Stomach (tissue), 4 donors: ENCODE measurements around the gene TXNIP.

Source experiments
- POLR2A ChIP-seq, 4 donors: fragments of 450-650 bp; IDR thresholded peaks; one replicate each; pipeline ENCODE4 v1.6.1; 2016; ENCODE audit warnings: antibody characterized with exemption in 4 of 4, control low read depth in 2 of 4, mild to moderate bottlenecking in 1 of 4, moderate library complexity in 1 of 4
- POLR2AphosphoS5 ChIP-seq, 3 donors: sonication (generic); formaldehyde crosslinking; IDR thresholded peaks; one replicate each; pipeline ENCODE4 v1.6.1; 2016; ENCODE audit warnings: antibody characterized with exemption in 3 of 3
- TF ChIP-seq, protein P1 (sequence below), 7 experiments: fragments of 450-650 bp in 4 of 7; fragments of 200-600 bp in 3 of 7; sonication (generic) in 3 of 7; IDR thresholded peaks; one replicate each; pipeline ENCODE4 v1.5.1; 2016 to 2019; ENCODE audit warnings: antibody characterized with exemption in 7 of 7, control low read depth in 2 of 7, mild to moderate bottlenecking in 1 of 7

DNA sequence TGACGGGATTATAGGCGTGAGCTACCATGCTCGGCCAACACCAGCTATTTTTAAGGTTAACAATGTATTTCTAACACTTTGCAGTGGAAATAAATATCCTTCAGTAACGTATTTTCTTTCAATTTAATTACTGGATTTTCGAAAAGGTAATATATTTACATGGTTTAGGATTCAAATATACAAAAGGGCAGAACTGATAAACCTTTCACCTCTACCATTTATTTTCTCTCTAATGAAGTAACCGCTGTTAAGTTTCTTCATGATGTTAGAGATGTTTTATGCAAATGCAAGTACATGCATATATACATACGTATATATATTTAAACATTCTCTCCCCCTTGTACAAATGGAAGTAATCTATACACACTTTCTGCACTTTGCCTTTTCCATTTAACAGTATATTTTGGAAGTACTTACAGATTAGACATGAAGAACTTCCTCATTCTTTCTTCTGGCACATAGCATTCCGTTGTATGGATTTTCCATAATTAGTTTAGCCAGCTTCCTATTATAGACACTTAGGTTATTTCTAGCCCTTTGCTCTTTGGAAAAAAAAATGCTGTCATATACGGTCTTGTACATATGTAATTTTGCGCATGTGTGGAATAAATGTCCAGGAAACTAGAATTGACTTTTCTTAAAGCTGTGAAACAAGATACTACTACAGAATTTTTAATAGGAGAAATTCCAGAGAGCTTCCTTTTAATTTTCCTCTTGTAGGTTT, 40.0 kb upstream of the TXNIP start:
- no peak for TF ChIP-seq POLR2AphosphoS5 (IDR thresholded peaks at IDR 0.05)
- TF ChIP-seq, protein P1, sequence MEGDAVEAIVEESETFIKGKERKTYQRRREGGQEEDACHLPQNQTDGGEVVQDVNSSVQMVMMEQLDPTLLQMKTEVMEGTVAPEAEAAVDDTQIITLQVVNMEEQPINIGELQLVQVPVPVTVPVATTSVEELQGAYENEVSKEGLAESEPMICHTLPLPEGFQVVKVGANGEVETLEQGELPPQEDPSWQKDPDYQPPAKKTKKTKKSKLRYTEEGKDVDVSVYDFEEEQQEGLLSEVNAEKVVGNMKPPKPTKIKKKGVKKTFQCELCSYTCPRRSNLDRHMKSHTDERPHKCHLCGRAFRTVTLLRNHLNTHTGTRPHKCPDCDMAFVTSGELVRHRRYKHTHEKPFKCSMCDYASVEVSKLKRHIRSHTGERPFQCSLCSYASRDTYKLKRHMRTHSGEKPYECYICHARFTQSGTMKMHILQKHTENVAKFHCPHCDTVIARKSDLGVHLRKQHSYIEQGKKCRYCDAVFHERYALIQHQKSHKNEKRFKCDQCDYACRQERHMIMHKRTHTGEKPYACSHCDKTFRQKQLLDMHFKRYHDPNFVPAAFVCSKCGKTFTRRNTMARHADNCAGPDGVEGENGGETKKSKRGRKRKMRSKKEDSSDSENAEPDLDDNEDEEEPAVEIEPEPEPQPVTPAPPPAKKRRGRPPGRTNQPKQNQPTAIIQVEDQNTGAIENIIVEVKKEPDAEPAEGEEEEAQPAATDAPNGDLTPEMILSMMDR (IDR thresholded peaks at IDR 0.05), result no peak
- no peak for TF ChIP-seq POLR2A (IDR thresholded peaks at IDR 0.05)
